Activated CD4-positive, alpha-beta T cell treated with anti-CD3 and anti-CD28 coated beads, Interleukin-2, amount 50 U/mL, for 16 hours (primary cell): ENCODE data around the gene PLA2G2A.
"Not testable (repeated sequence)": the region's sequence is repeated elsewhere in the genome, so short reads cannot be mapped to it uniquely, and the experiment has no call there.

ENCODE experiments used
- DNase-seq: peaks from one replicate; pipeline ENCODE4 v3.0.0-alpha.2; 2020

The PLA2G2A gene, protein sequence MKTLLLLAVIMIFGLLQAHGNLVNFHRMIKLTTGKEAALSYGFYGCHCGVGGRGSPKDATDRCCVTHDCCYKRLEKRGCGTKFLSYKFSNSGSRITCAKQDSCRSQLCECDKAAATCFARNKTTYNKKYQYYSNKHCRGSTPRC

DNA sequence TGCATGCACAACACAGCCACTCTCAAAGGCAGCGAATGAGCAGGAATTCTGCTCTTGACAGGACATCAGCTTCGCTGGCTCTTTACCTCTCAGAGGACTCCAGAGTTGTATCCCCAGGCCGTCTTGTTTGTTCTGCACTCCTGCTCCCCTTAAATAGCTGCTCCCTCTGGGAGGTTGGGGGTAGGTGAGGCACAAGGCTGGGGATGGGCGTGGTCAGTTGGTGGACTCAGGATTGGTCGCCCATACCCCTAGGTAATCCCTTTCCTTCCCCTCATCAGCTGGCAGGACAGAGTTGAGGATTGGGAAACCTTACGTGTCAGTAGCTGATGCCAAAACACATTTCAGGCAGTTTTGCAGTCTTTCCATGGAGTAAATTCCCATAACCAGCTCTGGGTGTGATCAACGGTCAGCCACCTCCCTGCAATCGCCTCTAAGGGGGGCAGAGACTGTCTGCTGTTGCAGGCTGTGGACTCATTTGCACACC, at the start of gene PLA2G2A:
Gene PLA2G2A, minus strand, starts transcription at position 125 of the 484 bp plus-strand sequence. CDS start 845 bp downstream, outside the sequence.
- DNase-seq: no peak

DNA sequence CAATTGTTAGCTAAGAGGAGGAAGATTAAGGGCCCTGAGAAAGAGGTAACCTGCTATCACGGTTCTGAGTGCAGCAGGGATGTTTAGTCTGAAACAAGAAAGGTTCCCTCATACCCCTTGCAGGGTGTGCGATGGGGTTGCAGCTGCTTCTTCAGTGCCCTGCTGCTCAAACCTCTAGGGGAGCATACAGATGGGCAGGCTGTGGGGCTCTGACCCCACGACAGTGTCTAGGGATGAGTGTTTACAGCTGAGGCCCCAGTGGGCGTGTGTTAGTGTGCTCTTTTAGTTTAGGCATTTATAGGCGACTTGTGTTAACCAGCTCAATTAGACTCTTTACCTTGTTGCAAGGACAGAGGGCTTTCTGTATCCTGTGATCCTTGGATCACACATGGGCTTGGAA, 49.3 kb upstream of the PLA2G2A start:
- DNase-seq: no peak

DNA sequence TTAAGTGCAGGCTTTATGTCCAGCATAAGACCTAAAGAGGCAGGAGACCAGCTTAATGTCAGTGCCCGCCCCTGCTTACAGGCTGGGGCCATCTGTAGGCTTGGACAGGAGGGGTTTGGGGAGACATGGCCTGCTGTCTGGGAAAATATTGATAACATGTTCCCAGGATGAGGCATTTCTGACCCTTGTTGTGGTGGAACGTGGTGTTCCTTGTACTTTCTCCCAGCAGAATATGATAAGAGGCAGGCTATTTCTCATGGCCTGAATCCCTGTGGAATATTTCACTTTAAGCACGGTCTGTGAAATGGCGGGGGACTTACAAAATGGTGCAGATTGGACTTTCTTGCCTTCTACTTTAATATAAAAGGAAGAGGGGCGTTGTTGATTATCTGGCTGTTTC, 48.7 kb upstream of the PLA2G2A start:
- no peak for DNase-seq

DNA sequence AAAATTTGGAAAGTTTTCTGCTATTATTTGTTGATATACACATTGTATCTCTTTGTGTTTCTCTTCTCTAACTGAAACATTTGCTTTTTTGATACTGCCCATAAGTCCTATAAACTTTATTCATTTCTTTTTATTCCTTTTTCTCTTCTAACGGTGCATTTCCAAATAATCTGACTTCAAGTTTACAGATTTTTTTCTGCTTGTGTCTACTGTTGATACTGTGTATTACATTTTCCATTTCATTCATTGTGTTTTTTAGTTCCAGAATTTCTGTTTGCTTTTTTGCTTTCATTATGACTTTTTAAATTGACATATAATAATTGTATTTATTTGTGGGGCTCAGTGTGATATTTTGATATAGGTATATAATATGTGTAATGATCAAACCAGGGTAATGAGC, 38.3 kb upstream of the PLA2G2A start:
- no peak for DNase-seq

DNA sequence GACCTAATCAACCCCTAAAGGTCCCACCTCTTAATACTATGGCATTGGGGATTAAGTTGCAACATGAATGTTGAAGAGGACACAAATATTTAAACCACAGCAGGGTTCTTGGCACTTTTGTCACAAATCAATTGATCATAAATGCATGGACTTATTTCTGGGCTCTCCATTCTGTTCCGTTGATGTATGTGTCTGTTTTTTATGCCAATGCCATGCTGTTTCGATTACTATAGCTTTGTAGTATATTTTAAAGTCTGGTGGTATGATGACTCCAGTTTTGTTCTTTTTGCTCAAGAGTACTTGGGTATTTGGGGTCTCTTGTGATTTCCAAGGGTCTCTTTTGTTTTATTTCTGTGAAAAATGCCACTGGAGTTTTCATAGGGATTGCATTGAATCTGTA, 34.7 kb upstream of the PLA2G2A start:
- no peak for DNase-seq

DNA sequence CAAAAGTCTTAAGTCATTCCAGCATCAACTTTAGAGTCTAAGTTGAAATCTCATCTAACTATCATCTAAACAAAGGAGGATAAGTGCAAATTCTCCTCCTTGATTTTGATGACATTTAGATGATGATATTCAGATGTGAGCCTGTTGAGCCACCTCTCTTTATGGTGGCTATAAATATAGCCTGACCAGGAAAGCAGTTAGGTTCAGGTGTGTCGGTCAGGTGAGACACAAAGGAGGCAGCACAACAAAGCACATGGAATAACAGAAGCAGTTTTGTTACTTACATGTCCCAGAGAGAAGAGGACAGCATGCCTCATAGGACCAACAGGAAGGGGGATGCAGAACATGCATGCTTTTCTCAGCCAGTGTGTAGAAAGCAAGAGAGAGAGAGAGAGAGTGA, 30.6 kb upstream of the PLA2G2A start:
- DNase-seq: no peak

DNA sequence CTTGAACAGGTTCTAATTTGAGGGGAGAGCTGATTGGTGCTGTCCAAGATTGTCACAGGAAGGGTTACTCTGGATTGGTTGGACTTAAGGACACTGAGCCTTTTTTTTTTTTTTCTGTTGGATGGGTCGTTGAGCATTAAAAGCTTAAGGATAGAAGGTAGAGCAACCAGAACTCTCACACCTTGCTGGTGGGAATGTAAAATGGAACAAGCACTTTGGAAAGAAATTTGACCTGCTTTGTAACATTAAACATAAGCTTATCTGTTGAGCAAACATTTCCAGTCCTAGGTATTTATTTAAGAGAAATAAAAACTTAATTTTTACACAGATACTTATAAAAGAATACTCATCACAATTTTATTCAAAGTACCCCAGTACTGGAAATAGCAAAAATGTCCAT, 29.8 kb upstream of the PLA2G2A start:
- no peak for DNase-seq

DNA sequence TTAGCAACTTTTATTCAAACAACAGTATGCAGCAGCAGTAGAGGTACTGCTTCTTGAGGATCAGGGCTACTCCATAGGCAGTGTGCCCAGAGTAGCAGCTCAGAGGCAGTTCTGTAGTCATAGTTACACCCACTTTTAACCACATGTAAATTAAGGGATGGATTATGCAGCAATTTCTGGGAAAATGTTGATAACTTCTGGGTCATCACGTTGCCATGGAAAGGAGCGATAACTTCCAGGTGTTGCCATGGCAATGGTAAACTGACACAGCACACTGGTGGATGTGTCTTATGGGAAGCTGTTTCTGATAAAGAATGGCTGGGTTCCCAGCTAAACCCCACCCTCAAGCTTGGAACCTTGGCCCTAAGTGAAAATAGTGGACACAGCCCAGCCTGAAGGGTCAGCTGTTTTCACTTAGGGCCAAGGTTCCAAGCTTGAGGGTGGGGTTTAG, 29.0 kb upstream of the PLA2G2A start:
- no peak for DNase-seq

DNA sequence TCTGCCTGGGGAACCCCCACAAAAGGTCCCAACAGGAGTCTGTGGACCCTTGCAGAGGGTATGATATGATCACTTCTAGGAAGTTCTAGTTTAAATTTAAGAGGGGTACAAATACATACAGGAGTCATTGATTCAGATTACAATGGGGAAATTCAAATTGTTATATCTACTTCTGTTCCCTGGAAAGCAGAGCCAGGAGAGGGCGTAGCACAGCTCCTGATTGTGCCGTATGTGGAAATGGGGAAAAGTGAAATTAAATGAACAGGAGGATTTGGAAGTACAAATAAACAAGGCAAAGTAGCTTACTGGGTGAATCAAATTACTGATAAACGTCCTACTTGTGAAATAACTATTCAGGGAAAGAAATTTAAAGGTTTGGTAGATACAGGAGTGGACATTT, 19.4 kb upstream of the PLA2G2A start:
- DNase-seq: not testable (repeated sequence)

DNA sequence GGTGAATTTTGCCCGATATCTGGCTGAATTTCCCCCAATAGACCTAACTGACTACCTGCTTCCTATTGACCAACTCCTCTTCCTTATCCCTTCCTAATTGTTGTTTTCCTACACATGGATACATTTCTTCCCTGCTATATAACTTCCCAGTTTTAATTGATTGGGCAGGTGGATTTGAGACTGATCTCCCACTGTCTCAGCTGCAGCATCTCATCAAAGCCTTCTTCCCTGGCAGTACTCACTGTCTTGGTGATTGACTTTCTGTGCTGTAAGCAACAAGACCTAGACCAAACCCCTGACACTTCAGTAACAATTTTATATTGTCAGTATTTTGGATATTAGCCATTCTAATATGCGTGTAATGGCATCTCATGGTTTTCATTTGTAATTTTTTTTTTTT, 11.3 kb upstream of the PLA2G2A start:
- no peak for DNase-seq

DNA sequence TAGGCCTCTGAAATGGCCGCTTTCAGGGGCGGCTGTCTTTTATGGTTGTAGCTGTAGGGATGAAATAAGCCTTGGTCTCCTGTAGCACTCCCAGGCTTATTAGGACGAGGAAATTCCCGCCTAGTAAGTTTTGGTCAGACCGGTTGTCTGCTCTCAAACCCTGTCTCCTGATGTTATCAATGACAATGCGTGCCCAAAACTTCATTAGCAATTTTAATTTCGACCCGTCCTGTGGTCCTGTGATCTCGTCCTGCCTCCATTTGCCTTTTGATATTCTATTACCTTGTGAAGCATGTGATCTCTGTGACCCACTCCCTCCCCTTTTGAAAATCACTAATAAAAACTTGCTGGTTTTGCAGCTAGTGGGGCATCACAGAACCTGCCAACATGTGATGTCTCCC, 10.8 kb upstream of the PLA2G2A start:
- not testable (repeated sequence) for DNase-seq

DNA sequence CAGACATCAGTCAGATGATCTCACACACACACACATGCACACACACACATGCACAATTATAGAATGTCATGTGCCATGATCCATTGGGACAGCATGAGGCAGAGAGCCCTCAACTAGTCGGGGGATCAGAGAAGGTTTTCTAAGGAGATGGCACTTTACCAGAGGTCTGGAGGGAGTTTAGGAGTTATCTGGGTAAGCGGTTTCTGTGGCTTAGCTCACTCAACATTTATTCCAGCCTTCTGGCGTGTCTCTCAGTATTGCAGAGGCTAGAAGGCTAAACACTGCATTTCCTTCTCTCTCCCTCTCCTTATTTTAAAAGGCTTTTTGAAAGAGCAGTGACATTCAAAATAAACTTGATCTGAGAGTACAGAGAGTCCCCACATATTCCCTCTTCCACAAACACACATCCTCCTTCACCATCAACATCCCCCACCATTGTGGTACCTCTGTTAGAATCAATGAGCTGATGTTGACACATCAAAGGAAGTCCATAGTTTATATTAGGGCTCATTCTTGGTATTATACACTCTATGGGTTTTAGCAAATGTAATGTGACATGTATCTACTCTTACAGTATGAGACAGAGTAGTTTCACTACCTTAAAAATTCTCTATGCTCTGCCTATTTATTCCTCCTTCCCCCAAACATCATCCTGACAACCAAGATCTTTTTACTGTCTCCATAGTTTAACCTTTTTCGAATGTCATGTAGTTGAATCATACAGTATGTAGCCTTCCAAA, 9.0 kb upstream of the PLA2G2A start:
- DNase-seq: no peak

DNA sequence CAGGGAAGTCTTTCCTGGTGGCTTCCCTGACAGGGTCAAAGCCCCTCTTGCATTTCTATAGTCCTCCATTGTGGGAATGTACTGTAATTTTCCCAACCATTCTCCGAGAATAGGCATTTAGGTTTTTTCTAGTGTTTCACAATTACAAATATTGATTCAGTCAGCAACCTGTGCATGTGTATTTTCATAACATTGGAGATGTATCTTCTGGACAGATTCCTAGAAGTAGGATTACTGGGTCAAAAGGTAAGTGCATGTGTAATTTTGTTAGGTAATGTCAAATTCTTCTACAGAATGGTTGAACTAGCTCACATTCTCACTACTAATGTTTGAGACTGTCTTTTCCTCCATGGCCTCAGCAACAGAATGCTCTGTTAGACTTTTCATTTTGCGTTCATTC, 8.3 kb upstream of the PLA2G2A start:
- no peak for DNase-seq

DNA sequence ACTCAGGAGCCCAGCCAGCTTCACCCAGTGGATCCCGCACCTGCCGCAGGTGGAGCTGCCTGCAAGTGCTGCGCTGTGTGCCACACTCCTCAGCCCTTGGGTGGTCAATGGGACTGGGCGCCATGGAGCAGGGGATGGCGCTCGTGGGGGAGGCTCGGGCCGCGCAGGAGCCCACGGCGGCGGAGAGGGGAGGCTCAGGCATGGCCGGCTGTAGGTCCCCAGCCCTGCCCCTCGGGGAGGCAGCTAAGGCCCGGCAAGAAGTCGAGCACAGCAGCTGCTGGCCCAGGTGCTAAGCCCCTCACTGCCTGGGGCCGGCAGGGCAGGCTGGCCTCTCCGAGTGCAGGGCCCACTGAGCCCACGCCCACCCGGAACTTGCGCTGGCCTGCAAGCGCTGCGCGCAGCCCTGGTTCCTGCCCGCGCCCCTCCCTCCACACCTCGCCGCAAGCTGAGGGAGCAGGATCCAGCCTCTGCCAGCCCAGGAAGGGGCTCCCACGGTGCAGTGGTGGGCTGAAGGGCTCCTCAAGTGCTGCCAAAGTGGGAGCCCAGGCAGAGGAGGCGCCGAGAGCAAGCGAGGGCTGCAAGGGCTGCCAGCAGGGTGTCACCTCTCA, 5.1 kb upstream of the PLA2G2A start:
- DNase-seq: not testable (repeated sequence)

DNA sequence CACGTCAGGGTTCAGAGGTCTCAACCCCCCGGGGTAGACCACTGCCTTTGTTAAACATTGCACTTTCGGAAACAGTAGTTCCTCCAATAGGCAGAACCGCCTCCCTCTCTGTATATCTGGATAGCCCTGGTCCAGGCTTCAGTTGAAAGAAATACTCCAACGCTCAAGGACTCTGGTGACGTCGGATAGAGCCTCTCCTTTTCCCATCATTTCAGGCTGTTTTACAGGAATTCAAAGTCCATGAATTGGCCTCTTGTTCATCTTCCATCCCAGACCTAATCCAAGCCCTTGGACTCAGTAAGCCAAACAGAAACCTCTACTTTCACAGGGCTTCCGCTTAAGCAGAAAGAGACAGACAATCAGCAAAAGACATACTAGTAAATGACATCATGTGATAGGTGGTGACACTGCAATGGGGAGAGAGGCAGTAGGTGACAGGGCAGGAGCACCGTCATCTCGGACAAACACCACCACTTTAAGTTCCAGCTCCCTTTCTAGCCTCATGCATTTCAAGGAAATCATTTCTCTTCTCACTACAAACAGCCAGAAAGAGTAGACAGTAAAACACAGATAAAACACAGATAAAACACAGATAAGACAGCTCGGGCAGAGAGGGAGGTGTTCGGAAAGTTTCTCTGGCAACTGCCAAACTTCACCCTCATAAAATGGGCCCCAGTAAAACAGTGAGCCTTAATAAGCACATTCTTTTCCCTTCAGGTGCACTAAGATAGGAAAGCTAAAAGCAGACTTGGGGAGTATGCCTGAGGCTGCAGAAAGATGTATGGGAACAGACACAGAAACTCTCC, 2.3 kb upstream of the PLA2G2A start:
- peak; percentile 5 for DNase-seq

DNA sequence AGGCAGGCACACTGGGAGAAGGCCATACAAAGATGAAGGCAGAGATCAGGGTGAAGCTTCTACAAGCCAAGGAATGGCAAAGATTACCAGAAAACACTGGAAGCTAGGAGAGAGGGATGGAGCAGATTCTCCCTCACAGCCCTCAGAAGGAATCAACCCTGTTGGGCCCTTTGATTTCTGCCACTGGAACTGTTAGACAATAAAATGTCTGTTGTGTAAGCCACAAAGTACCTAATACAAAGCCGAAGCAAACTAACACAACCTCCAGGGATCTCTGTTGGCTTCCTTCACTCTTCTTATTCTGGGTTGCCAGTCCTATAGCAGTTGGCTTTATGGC, 1.7 kb upstream of the PLA2G2A start:
- no peak for DNase-seq

DNA sequence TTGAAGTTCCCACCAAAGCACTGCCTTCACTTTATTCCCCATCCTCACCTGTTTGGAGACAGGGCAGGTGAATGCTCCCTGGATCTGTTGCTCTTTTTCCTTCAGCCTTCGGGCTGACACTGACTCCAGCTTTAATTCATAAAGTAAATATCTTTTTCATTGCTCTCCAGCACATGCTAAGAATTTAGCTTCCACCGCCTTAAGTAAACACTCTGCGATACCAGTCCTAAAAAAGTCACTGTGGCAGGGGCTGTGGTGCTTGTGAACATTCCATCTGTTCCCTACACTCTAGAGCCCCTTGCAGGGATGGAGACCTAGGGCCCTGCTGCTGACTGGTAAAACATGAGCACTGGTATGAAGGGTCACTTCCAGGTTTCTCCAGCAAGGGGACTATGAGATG, 896 bp upstream of the PLA2G2A start:
- no peak for DNase-seq

DNA sequence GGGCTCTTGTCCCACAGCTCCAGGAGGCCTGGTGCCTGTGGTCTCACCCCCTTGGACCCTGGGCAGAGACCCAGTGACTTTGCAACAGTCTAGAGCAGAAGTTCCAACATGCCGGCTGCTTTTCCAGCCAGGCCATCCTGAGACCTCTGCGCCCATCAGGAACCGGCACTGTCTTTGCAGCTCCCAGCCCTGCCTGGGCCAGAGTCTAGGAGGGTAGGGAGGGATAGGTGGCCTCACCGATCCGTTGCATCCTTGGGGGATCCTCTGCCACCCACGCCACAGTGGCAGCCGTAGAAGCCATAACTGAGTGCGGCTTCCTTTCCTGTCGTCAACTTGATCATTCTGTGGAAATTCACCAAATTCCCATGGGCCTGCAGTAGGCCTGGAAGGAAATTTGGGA, 1.3 kb downstream of the PLA2G2A start:
- DNase-seq: no peak

DNA sequence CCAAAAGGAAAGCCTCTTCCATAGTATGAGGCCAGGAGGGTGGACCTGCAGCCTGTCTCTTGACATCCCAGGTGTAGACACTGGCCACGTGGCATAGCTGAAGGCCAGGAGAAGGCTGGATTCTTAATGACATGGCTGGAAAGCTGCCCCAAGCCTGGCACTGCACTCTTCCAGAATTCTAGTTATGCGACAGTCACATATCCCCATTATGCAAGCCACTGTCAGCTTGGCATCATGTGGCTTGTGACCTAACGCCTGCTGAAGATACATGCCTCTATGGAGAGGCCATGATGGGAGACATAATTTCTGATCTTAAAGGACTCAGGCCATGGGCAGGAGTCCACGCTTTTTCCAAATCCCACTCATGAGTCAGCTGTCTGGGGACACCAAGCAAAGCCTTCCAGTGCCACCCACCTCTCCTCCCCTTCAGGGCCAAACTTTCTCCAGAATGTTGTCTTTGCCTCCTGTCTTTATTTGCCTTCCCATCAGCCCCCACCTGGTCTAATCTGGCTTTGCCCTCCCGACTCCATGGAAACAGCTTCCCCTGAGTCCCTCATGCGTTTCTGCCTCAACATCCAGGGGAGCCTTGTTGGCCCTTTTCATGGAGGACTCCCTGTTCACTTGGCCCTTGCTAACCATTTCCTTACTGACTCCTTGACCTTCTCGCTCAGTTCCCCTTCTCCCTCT, 3.0 kb downstream of the PLA2G2A start:
- DNase-seq: no peak

DNA sequence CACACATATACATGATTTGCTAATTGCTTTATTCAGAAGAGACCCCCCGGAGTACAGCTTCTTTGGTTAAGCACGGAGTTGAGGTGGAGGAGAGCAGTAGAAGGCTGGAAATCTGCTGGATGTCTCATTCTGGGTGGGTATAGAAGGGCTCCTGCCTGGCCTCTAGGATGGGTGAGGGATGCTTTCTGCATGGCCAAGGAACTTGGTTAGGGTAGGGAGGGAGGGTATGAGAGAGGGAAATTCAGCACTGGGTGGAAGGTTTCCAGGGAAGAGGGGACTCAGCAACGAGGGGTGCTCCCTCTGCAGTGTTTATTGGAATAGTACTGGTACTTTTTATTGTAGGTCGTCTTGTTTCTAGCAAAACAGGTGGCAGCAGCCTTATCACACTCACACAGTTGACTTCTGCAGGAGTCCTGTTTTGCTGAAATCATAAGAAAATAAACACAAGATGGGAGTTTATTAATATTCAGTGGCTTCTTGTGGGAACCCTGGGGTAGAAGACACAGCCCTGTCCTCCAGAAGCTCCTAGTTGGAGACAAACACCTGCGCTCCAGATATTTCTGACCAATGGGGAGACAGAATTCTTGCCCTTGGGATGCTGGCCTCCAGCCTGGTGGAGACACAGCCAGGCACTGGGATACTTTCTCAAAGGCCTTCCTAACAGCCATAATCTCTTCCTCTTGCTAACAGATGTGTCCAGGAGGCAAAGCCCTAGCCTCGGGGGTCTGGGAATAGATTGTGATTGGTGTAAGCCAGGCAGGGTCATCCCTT, 3.8 kb downstream of the PLA2G2A start:
- no peak for DNase-seq

DNA sequence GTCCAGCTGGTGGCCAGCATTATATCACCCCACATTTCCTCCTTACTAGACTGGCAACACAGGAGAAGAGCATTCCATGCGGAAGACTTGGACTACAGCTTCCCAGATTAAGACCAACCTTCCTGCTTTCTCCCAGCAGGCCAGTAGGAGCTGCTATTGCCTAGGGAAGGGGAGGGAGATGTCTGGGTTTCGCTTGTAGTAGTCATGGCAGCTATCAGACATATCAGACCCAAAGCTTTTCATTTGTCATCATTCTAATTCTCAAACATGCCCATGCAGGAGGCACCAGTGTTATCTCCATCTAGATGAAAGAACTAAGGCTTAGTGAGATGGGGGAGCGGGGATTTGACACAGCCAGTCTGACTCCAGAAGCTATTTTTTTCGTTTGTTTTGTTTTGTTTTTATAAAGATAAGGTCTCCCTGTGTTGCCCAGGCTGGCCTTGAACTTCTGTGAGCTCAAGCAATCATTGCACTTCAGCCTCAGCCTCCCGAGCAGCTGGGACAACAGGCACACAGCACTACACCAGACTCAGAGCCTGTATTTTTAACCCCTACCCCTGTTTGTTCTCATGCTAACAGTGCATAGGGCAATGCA, 4.5 kb downstream of the PLA2G2A start:
- DNase-seq: peak; percentile 42

DNA sequence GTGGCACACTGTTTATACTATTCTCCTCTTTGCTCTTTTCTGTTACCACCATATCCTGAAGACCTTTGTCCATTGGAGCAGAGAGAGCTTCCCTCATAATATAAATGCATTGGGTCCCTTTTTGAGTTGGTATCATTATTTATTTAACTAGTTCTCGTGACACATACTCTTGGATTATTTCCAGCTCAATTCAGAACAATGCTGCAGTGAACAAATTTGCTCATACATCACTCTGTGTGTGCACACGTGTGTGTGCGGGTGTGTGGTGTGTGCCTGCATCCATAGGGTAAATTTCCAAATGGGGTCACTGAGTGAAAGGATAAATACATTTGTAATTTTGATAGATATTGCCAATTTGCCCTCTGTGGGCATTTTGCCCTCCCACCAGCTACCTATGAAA, 5.8 kb downstream of the PLA2G2A start:
- DNase-seq: no peak
